HepG2 (cell line): ENCODE results near the gene CPLANE2. TPM values are rescaled to one million over a fixed set of nuclear protein-coding genes. Genes with fewer than 3 reads are reported as not detected.

Experiments used
- CBX5 ChIP-seq: sonication (generic); formaldehyde crosslinking; IDR thresholded peaks from 2 replicates; pipeline ENCODE4 v1.4.0; 2020; ENCODE audit warnings: missing genetic modification reagents, borderline replicate concordance
- EED ChIP-seq: sonication (generic); formaldehyde crosslinking; IDR thresholded peaks from 2 replicates; pipeline ENCODE4 v1.5.0; 2020; ENCODE audit warnings: mild to moderate bottlenecking, missing genetic modification reagents
- ELF1 ChIP-seq: sonication (generic); formaldehyde crosslinking; IDR thresholded peaks from 2 replicates; pipeline ENCODE4 v1.4.0; 2020; ENCODE audit warnings: missing genetic modification reagents
- ELF4 ChIP-seq: sonication (generic); formaldehyde crosslinking; IDR thresholded peaks from 2 replicates; pipeline ENCODE4 v1.5.0; 2020; ENCODE audit warnings: missing genetic modification reagents, mild to moderate bottlenecking, moderate library complexity, borderline replicate concordance
- HNF4A ChIP-seq: sonication (generic); formaldehyde crosslinking; IDR thresholded peaks from 2 replicates; pipeline ENCODE4 v1.4.0; 2020; ENCODE audit warnings: missing genetic modification reagents
- HOXA3 ChIP-seq: sonication (generic); formaldehyde crosslinking; IDR thresholded peaks from 2 replicates; pipeline ENCODE4 v1.5.0; 2020; ENCODE audit warnings: missing genetic modification reagents
- IKZF1 ChIP-seq: fragments of 450-650 bp; IDR thresholded peaks from 2 replicates; pipeline ENCODE4 v1.7.1; 2016
- MEIS2 ChIP-seq: sonication (generic); formaldehyde crosslinking; IDR thresholded peaks from 2 replicates; pipeline ENCODE4 v1.9.0; 2021; ENCODE audit warnings: mild to moderate bottlenecking, missing genetic modification reagents
- MIER2 ChIP-seq: IDR thresholded peaks from 2 replicates; pipeline ENCODE4 v1.6.1; 2016; ENCODE audit warnings: missing biosample characterization, missing genetic modification reagents
- MXD4 ChIP-seq: IDR thresholded peaks from 2 replicates; pipeline ENCODE4 v1.6.1; 2016; ENCODE audit warnings: mild to moderate bottlenecking, missing biosample characterization, missing genetic modification reagents
- RCOR2 ChIP-seq: IDR thresholded peaks from 2 replicates; pipeline ENCODE4 v1.6.1; 2016; ENCODE audit warnings: missing biosample characterization, missing genetic modification reagents
- SETDB1 ChIP-seq: sonication (generic); formaldehyde crosslinking; IDR thresholded peaks from 2 replicates; pipeline ENCODE4 v1.5.1; 2020; ENCODE audit warnings: missing genetic modification reagents, mild to moderate bottlenecking, borderline replicate concordance
- STAT5B ChIP-seq: sonication (generic); formaldehyde crosslinking; IDR thresholded peaks from 2 replicates; pipeline ENCODE4 v1.4.0; 2020; ENCODE audit warnings: missing genetic modification reagents
- XRCC5 ChIP-seq: fragments of 200-400 bp; formaldehyde crosslinking; optimal IDR thresholded peaks from 2 replicates; pipeline ENCODE3; 2017; ENCODE audit warnings: mild to moderate bottlenecking, low read length
- ZNF292 ChIP-seq: sonication (generic); formaldehyde crosslinking; IDR thresholded peaks from 2 replicates; pipeline ENCODE4 v1.8.1; 2022; ENCODE audit warnings: mild to moderate bottlenecking, low read depth, missing genetic modification reagents, borderline replicate concordance
- ZNF3 ChIP-seq: IDR thresholded peaks from 2 replicates; pipeline ENCODE4 v1.7.0; 2017; ENCODE audit warnings: inconsistent platforms
- polyA plus RNA-seq, 8 experiments: library from polyadenylated mRNA; depleted of rRNA in 3 of 8; stranded (reverse) in 7 of 8; unstranded in 1 of 8; fragments of >200 nt; fragmentation: Illumina TruSeq in 4 of 8; extraction: Trizol in 4 of 8; gene quantifications; 2 replicates each; pipeline versions ENCODE4 v1.2.1 to v1.2.3, GENCODE V29; 2011 to 2016; ENCODE audit warnings: low read depth in 4 of 8, missing spikeins in 1 of 8, mixed read lengths in 1 of 8; ENCODE audit not compliant: insufficient read depth in 1 of 8
- total RNA-seq, 5 experiments: library from RNA; depleted of rRNA; stranded (reverse); fragments of >200 nt; fragmentation: Illumina TruSeq; extraction: Trizol; gene quantifications; 2 replicates each; pipeline ENCODE4 v1.2.3, GENCODE V29; 2016; ENCODE audit warnings: low read depth in 1 of 5
- TF ChIP-seq, protein P1 (sequence below): sonication (generic); formaldehyde crosslinking; IDR thresholded peaks from 2 replicates; pipeline ENCODE4 v1.4.0; 2020; ENCODE audit warnings: missing genetic modification reagents, mild to moderate bottlenecking, borderline replicate concordance
- TF ChIP-seq, protein P2 (sequence below): sonication (generic); formaldehyde crosslinking; IDR thresholded peaks from 2 replicates; pipeline ENCODE4 v1.9.0; 2021; ENCODE audit warnings: missing genetic modification reagents, mild to moderate bottlenecking, borderline replicate concordance

CPLANE2 gene
- total and polyA plus RNA-seq, 2 of the 13 experiments (the other 11 are each of a cell fraction or from before 2014, with no cell fraction given): 0.29 to 1.6 TPM

DNA sequence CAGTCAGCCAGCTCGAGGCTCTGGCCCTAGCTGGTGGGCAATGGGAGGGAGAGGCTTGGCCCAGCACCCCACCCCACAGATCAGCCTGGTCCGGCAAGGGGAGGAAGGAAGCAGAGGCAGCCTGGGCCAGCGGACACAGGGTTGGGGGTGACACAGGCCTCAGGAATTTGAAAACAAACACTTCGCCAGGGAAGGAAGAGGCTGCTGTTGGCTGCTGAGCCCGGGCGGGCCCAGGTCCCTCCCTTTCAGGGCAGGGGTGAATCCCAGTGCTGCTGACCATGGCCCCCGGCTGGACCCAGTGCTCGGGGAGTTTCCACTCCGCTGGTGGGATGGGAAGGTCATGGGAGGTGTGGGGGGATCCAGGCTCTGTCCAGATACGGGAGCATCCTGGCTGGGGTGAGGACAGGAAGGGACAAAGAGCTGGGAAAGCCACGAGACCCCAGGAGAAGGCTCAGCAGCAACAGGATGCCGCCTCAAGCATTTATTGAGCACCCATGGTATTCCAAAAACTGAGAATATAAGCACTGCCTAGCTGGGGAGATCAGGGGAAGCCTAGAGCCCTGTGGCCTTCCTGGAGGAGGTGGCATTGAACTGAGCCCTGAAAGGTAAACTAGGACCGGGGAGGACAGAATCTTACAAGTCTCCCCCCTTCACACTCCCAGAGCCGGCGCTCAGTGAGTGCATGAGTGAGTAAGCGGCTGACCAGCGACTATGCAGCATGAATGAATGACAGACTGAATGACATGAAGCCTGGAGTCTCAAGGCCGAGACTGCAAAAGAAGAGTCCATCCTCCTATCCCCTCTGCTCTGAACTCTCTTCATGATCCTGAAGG lies 54.9 kb downstream of the CPLANE2 start (continued):
- no peak; the same call in 1 of the 2 replicates for TF ChIP-seq MXD4 (CRISPR knock-in tag)
- TF ChIP-seq HNF4A (CRISPR knock-in tag): peak; percentile 58
- TF ChIP-seq IKZF1: no peak
- TF ChIP-seq MEIS2: no peak
- TF ChIP-seq RCOR2 (CRISPR knock-in tag): 0 out of 2 replicates have a peak, but pooled peaks have one; percentile 41
- no peak for TF ChIP-seq EED (CRISPR knock-in tag)
- TF ChIP-seq HOXA3 (CRISPR knock-in tag): peak; percentile 56; the same call in 1 of the 2 replicates
- peak; percentile 31; the same call in 1 of the 2 replicates for TF ChIP-seq MIER2 (CRISPR knock-in tag)
- TF ChIP-seq CBX5 (CRISPR knock-in tag): peak; percentile 37; the same call in 1 of the 2 replicates
- peak; percentile 96 for TF ChIP-seq ZNF292
- no peak; the same call in 1 of the 2 replicates for TF ChIP-seq ELF1 (CRISPR knock-in tag)
- TF ChIP-seq STAT5B (CRISPR knock-in tag): no peak
- TF ChIP-seq, protein P1, sequence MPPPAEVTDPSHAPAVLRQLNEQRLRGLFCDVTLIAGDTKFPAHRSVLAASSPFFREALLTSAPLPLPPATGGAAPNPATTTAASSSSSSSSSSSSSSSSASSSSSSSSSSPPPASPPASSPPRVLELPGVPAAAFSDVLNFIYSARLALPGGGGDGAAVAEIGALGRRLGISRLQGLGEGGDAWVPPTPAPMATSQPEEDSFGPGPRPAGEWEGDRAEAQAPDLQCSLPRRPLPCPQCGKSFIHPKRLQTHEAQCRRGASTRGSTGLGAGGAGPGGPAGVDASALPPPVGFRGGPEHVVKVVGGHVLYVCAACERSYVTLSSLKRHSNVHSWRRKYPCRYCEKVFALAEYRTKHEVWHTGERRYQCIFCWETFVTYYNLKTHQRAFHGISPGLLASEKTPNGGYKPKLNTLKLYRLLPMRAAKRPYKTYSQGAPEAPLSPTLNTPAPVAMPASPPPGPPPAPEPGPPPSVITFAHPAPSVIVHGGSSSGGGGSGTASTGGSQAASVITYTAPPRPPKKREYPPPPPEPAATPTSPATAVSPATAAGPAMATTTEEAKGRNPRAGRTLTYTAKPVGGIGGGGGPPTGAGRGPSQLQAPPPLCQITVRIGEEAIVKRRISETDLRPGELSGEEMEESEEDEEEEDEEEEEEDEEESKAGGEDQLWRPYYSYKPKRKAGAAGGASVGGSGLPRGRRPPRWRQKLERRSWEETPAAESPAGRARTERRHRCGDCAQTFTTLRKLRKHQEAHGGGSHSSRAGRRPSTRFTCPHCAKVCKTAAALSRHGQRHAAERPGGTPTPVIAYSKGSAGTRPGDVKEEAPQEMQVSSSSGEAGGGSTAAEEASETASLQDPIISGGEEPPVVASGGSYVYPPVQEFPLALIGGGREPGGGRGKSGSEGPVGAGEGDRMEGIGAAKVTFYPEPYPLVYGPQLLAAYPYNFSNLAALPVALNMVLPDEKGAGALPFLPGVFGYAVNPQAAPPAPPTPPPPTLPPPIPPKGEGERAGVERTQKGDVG: no peak
- no peak for TF ChIP-seq ZNF3 (CRISPR knock-in tag)
- TF ChIP-seq ELF4 (CRISPR knock-in tag): no peak
- TF ChIP-seq SETDB1 (CRISPR knock-in tag): no peak
- TF ChIP-seq, protein P2, sequence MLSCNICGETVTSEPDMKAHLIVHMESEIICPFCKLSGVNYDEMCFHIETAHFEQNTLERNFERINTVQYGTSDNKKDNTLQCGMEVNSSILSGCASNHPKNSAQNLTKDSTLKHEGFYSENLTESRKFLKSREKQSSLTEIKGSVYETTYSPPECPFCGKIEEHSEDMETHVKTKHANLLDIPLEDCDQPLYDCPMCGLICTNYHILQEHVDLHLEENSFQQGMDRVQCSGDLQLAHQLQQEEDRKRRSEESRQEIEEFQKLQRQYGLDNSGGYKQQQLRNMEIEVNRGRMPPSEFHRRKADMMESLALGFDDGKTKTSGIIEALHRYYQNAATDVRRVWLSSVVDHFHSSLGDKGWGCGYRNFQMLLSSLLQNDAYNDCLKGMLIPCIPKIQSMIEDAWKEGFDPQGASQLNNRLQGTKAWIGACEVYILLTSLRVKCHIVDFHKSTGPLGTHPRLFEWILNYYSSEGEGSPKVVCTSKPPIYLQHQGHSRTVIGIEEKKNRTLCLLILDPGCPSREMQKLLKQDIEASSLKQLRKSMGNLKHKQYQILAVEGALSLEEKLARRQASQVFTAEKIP (CRISPR knock-in tag): no peak
- TF ChIP-seq XRCC5: peak; percentile 73
